ENCODE data around the gene ENTPD8. TPM values are rescaled to one million over a fixed set of nuclear protein-coding genes. Genes with fewer than 3 reads are reported as not detected.

The ENTPD8 gene
- total and polyA plus RNA-seq, 2 donors (not counting 1 experiment from before 2014, with no cell fraction given), result not detected

- DNase-seq (no peak), ATAC-seq (ENCODE audit: low read depth) (no peak)
- WGBS (ENCODE audit: insufficient coverage), result 94% methylated on average over 33 of the region's 36 CpGs
- H3K9me3 Mint-ChIP-seq (ENCODE audit: insufficient read depth), result peaks cover 10% of the 10 kb centered on the region
- H3K4me1 Mint-ChIP-seq, result no peaks in the 10 kb centered on the region
- TF ChIP-seq CTCF (IDR thresholded peaks at IDR 0.05) (no peak), EZH2 (IDR thresholded peaks at IDR 0.05; ENCODE audit: borderline replicate concordance, insufficient read depth, low read depth, low read length, poor library complexity, severe bottlenecking) (no peak)
- H3K4me2 ChIP-seq (replicated peaks; ENCODE audit: low read depth, low read length, poor library complexity, severe bottlenecking), result no peak overlapping the region
- H3K27ac ChIP-seq (ENCODE audit: low read length in 2 of 2), result no peak overlapping the region
- no peak overlapping the region for H3K9ac ChIP-seq (ENCODE audit: low read length)
- peaks cover 1 to 19% (median 13%) of the 10 kb centered on the region in 3 donors for H3K9me3 ChIP-seq (ENCODE audit: control extremely low read depth in 1 of 3, control insufficient read depth in 2 of 3, insufficient read depth in 1 of 3, low read length in 2 of 3)
- H3K27ac Mint-ChIP-seq, result no peak overlapping the region
- no peaks in the 10 kb centered on the region for H4K20me1 ChIP-seq (ENCODE audit: control insufficient read depth, insufficient read depth, low read length, poor library complexity, severe bottlenecking)
- ChIA-PET CTCF (no interaction called here), POLR2A (no interaction called here)
- H3K36me3 ChIP-seq (replicated peaks in 1 of 2; ENCODE audit: control extremely low read depth in 1 of 2, control insufficient read depth in 1 of 2, extremely low read depth in 1 of 2, insufficient read depth in 2 of 2, low read length in 1 of 2), result no peaks in the 10 kb centered on the region
- no peaks in the 10 kb centered on the region for H3K79me2 ChIP-seq (ENCODE audit: control insufficient read depth, insufficient read depth, low read length)
- H3K4me1 ChIP-seq (ENCODE audit: control insufficient read depth in 2 of 2, insufficient read depth in 2 of 2, low read length in 2 of 2), result no peaks in the 10 kb centered on the region
- H3K27me3 Mint-ChIP-seq, result no peaks in the 10 kb centered on the region
- H3K4me3 ChIP-seq (ENCODE audit: control extremely low read depth in 1 of 5, extremely low read depth in 1 of 5, insufficient read depth in 1 of 5, low read depth in 2 of 5, low read length in 4 of 5), result no peak overlapping the region
- no peak overlapping the region for H3K4me3 Mint-ChIP-seq
- H3K27me3 ChIP-seq (replicated peaks in 1 of 4; ENCODE audit: control extremely low read depth in 1 of 4, control insufficient read depth in 3 of 4, insufficient read depth in 4 of 4, low read length in 3 of 4), result no peaks in the 10 kb centered on the region
- intact Hi-C loops (cut with micrococcal nuclease), result no loop called here
- no peak overlapping the region for H2AFZ ChIP-seq (ENCODE audit: insufficient read depth, low read depth, low read length, poor library complexity, severe bottlenecking)
Measured at GRCh38 chr9:137478962-137479861, 38.1 kb upstream of the ENTPD8 start.

DNA sequence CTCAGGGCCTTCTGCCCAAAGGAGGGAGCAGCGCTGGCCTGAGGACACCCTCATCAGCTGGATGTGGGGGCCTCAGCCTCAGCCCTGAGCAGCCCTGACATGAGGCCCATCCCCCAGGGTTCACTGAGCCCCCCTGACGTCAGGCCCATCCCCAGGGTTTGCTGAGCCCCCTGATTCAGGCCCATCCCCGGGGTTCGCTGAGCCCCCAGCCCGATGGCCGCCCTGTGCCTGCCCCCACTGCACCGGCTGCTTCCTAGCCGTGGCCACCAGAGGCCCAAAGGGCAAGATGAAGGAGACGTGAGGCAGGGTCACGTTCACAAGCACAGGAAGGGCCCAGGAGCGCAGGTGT, 37.4 kb upstream of the ENTPD8 start:
- ChIA-PET CTCF (no interaction called here), POLR2A (no interaction called here)
- no peak for DNase-seq
- H3K4me3 Mint-ChIP-seq, result no peak overlapping the region
- H3K27me3 ChIP-seq (replicated peaks in 1 of 4; ENCODE audit: control extremely low read depth in 1 of 4, control insufficient read depth in 3 of 4, insufficient read depth in 4 of 4, low read length in 3 of 4), result no peaks in the 10 kb centered on the region
- 94% methylated on average over 11 of the region's 11 CpGs for WGBS (ENCODE audit: insufficient coverage)
- no peaks in the 10 kb centered on the region for H3K27me3 Mint-ChIP-seq
- H3K9me3 Mint-ChIP-seq (ENCODE audit: insufficient read depth), result peaks cover 11% of the 10 kb centered on the region
- ATAC-seq (ENCODE audit: low read depth), result no peak
- no peak overlapping the region for H3K4me2 ChIP-seq (replicated peaks; ENCODE audit: low read depth, low read length, poor library complexity, severe bottlenecking)
- H3K79me2 ChIP-seq (ENCODE audit: control insufficient read depth, insufficient read depth, low read length), result no peaks in the 10 kb centered on the region
- no peak overlapping the region for H2AFZ ChIP-seq (ENCODE audit: insufficient read depth, low read depth, low read length, poor library complexity, severe bottlenecking)
- intact Hi-C loops (cut with micrococcal nuclease), result no loop called here
- H3K27ac Mint-ChIP-seq, result no peak overlapping the region
- no peaks in the 10 kb centered on the region for H3K36me3 ChIP-seq (replicated peaks in 1 of 2; ENCODE audit: control extremely low read depth in 1 of 2, control insufficient read depth in 1 of 2, extremely low read depth in 1 of 2, insufficient read depth in 2 of 2, low read length in 1 of 2)
- no peak overlapping the region for H3K4me3 ChIP-seq (ENCODE audit: control extremely low read depth in 1 of 5, extremely low read depth in 1 of 5, insufficient read depth in 1 of 5, low read depth in 2 of 5, low read length in 4 of 5)
- H3K9me3 ChIP-seq (ENCODE audit: control extremely low read depth in 1 of 3, control insufficient read depth in 2 of 3, insufficient read depth in 1 of 3, low read length in 2 of 3), result peaks cover 1 to 23% (median 13%) of the 10 kb centered on the region in 3 donors
- no peaks in the 10 kb centered on the region for H3K4me1 Mint-ChIP-seq
- no peak overlapping the region for H3K27ac ChIP-seq (ENCODE audit: low read length in 2 of 2)
- H3K4me1 ChIP-seq (ENCODE audit: control insufficient read depth in 2 of 2, insufficient read depth in 2 of 2, low read length in 2 of 2), result no peaks in the 10 kb centered on the region
- H3K9ac ChIP-seq (ENCODE audit: low read length), result no peak overlapping the region
- no peaks in the 10 kb centered on the region for H4K20me1 ChIP-seq (ENCODE audit: control insufficient read depth, insufficient read depth, low read length, poor library complexity, severe bottlenecking)
- TF ChIP-seq CTCF (IDR thresholded peaks at IDR 0.05), result no peak
- no peak for TF ChIP-seq EZH2 (IDR thresholded peaks at IDR 0.05; ENCODE audit: borderline replicate concordance, insufficient read depth, low read depth, low read length, poor library complexity, severe bottlenecking)

Measured in B cell (primary cell).